ENCODE measurements around the gene TEX38.

The TEX38 gene

GRCh38 chr1:46681333-46682034 lies 9.8 kb downstream of the TEX38 start:
- no peak for TF ChIP-seq CTCF (IDR thresholded peaks at IDR 0.05)
- no peak for TF ChIP-seq ZFX (IDR thresholded peaks at IDR 0.05; ENCODE audit: borderline replicate concordance)
- H3K27ac ChIP-seq: peak overlapping the region; percentile 63

- TF ChIP-seq CTCF (IDR thresholded peaks at IDR 0.05) (no peak), ZFX (IDR thresholded peaks at IDR 0.05; ENCODE audit: borderline replicate concordance) (no peak)
- H3K27ac ChIP-seq: peak overlapping the region; percentile 63
These were observed 10.4 kb downstream of the TEX38 start for GRCh38 chr1:46682064-46682463.

- H3K27ac ChIP-seq: no peak overlapping the region
- TF ChIP-seq CTCF (IDR thresholded peaks at IDR 0.05): no peak
- no peak for TF ChIP-seq ZFX (IDR thresholded peaks at IDR 0.05; ENCODE audit: borderline replicate concordance)
These were observed 13.0 kb downstream of the TEX38 start for GRCh38 chr1:46684670-46685069.

GRCh38 chr1:46686255-46686654 lies 14.6 kb downstream of the TEX38 start:
- no peak for TF ChIP-seq ZFX (IDR thresholded peaks at IDR 0.05; ENCODE audit: borderline replicate concordance)
- TF ChIP-seq CTCF (IDR thresholded peaks at IDR 0.05): no peak
- no peak overlapping the region for H3K27ac ChIP-seq

GRCh38 chr1:46687093-46687659 lies 15.5 kb downstream of the TEX38 start:
- TF ChIP-seq CTCF (IDR thresholded peaks at IDR 0.05): no peak
- TF ChIP-seq ZFX (IDR thresholded peaks at IDR 0.05; ENCODE audit: borderline replicate concordance): no peak
- no peak overlapping the region for H3K27ac ChIP-seq

- TF ChIP-seq CTCF (IDR thresholded peaks at IDR 0.05) (no peak), ZFX (IDR thresholded peaks at IDR 0.05; ENCODE audit: borderline replicate concordance) (no peak)
These were observed 16.4 kb downstream of the TEX38 start for GRCh38 chr1:46687921-46688509.

GRCh38 chr1:46689356-46689755 lies 17.7 kb downstream of the TEX38 start:
- no peak for TF ChIP-seq CTCF (IDR thresholded peaks at IDR 0.05)
- no peak for TF ChIP-seq ZFX (IDR thresholded peaks at IDR 0.05; ENCODE audit: borderline replicate concordance)
- no peak overlapping the region for H3K27ac ChIP-seq

More at GRCh38 chr1:46687921-46688509, 16.4 kb downstream of the TEX38 start:
- H3K27ac ChIP-seq: no peak overlapping the region

Data from 22Rv1 (cell line).